K562 (cell line): ENCODE data around the gene ABHD16B. TPM values are rescaled to one million over a fixed set of nuclear protein-coding genes. Genes with fewer than 3 reads are reported as not detected.
A peak's percentile ranks its signal among the peaks of the same experiment; 100 is the strongest.

Source experiments
- ATF1 ChIP-seq, 2 experiments: fragments of 450-650 bp in 1 of 2; IDR thresholded peaks; 2 replicates each; pipeline ENCODE4 v1.6.1; 2016; ENCODE audit warnings: missing compliant biosample characterization in 1 of 2, missing genetic modification characterization in 1 of 2
- ATF2 ChIP-seq: sonication (generic); formaldehyde crosslinking; IDR thresholded peaks from 2 replicates; pipeline ENCODE4 v1.8.1; 2022; ENCODE audit warnings: missing genetic modification reagents
- CBX1 ChIP-seq: sonication (generic); IDR thresholded peaks from 2 replicates; pipeline ENCODE4 v1.6.1; 2016; ENCODE audit warnings: antibody characterized with exemption, low read depth, mild to moderate bottlenecking
- CBX3 ChIP-seq, 2 experiments: IDR thresholded peaks; 1 replicate in 1 of 2; 2 replicates in 1 of 2; pipeline ENCODE4 v1.6.1; 2012; ENCODE audit warnings: inconsistent platforms in 2 of 2, low read length in 2 of 2, borderline replicate concordance in 1 of 2, control low read depth in 1 of 2
- DACH1 ChIP-seq: fragments of 450-650 bp; IDR thresholded peaks from 2 replicates; pipeline ENCODE4 v1.6.1; 2018; ENCODE audit not compliant: partially characterized antibody
- E2F4 ChIP-seq: sonication (generic); formaldehyde crosslinking; IDR thresholded peaks from 2 replicates; pipeline ENCODE4 v1.8.0; 2022; ENCODE audit warnings: mild to moderate bottlenecking, low read depth, missing genetic modification reagents
- ELF4 ChIP-seq: fragments of 450-650 bp; formaldehyde crosslinking; IDR thresholded peaks from 2 replicates; pipeline ENCODE4 v1.4.0; 2022; ENCODE audit warnings: missing genetic modification characterization
- HDAC6 ChIP-seq: IDR thresholded peaks from 2 replicates; pipeline ENCODE4 v1.6.1; 2012; ENCODE audit warnings: low read depth, mild to moderate bottlenecking, control low read depth, inconsistent platforms, low read length, moderate library complexity
- MYNN ChIP-seq, 2 experiments: sonication (generic); formaldehyde crosslinking in 1 of 2; IDR thresholded peaks; 2 replicates each; pipeline versions ENCODE4 v1.5.0 to v1.6.1; 2016 to 2020; ENCODE audit warnings: antibody characterized with exemption in 1 of 2, missing genetic modification reagents in 1 of 2
- RFX5 ChIP-seq: IDR thresholded peaks from 2 replicates; pipeline ENCODE4 v1.6.1; 2011; ENCODE audit warnings: low read depth, mild to moderate bottlenecking, improper control_type of control experiment, low read length
- SAP30 ChIP-seq: fragments of 200-600 bp; sonication (generic); IDR thresholded peaks from 2 replicates; pipeline ENCODE4 v1.6.1; 2012; ENCODE audit warnings: borderline replicate concordance, low read depth, mild to moderate bottlenecking, moderate library complexity, low read length, control low read depth, inconsistent platforms; ENCODE audit not compliant: insufficient read depth, poor library complexity, severe bottlenecking
- ZNF263 ChIP-seq: sonication (generic); formaldehyde crosslinking; IDR thresholded peaks from 2 replicates; pipeline ENCODE4 v1.8.0; 2022; ENCODE audit warnings: mild to moderate bottlenecking, missing genetic modification reagents, borderline replicate concordance
- ZNF274 ChIP-seq: IDR thresholded peaks from 2 replicates; pipeline ENCODE4 v1.6.1; 2011; ENCODE audit warnings: low read depth, mild to moderate bottlenecking, low read length, moderate library complexity, borderline replicate concordance
- ZNF324 ChIP-seq: fragments of 250-450 bp; sonication (Bioruptor Pico); IDR thresholded peaks from 2 replicates; pipeline ENCODE4 v1.4.0; 2020; ENCODE audit warnings: mild to moderate bottlenecking
- ZNF395 ChIP-seq: fragments of 200-800 bp; sonication (Bioruptor generic); IDR thresholded peaks from 2 replicates; pipeline ENCODE4 v1.6.1; 2017; ENCODE audit warnings: missing genetic modification characterization, missing compliant biosample characterization
- ZNF449 ChIP-seq: fragments of 250-450 bp; sonication (Bioruptor Pico); IDR thresholded peaks from 2 replicates; pipeline ENCODE4 v1.8.0; 2022; ENCODE audit warnings: moderate library complexity, mild to moderate bottlenecking, inconsistent platforms
- ZNF655 ChIP-seq: fragments of 250-450 bp; sonication (Bioruptor Pico); IDR thresholded peaks from 2 replicates; pipeline ENCODE4 v1.5.0; 2021
- ZNF696 ChIP-seq: fragments of 250-450 bp; sonication (Bioruptor Pico); conservative IDR thresholded peaks from 2 replicates; pipeline ENCODE4 v1.4.0; 2020; ENCODE audit warnings: mild to moderate bottlenecking, moderate library complexity
- polyA plus RNA-seq, 8 experiments: library from polyadenylated mRNA; depleted of rRNA in 4 of 8; stranded (reverse) in 5 of 8; unstranded in 3 of 8; fragments of >200 nt; fragmentation: Nextera tagmentation in 2 of 8; fragmentation: Illumina TruSeq in 1 of 8; extraction: Ambion mirVana in 2 of 8; extraction: Trizol in 1 of 8; gene quantifications; 2 replicates each; pipeline versions ENCODE4 v1.2.1 to v1.2.3, GENCODE V29; 2011 to 2014; ENCODE audit warnings: inconsistent platforms in 1 of 8, missing spikeins in 1 of 8
- total RNA-seq, 7 experiments: library from RNA; depleted of rRNA in 6 of 7; stranded (reverse); fragments of >200 nt in 6 of 7; fragmentation: Illumina TruSeq in 2 of 7; extraction: Trizol in 2 of 7; gene quantifications; 2 replicates each; pipeline versions ENCODE4 v1.2.1 to v1.2.3, GENCODE V29; 2011 to 2021; ENCODE audit warnings: low replicate concordance in 1 of 7

Gene ABHD16B
- total and polyA plus RNA-seq, 9 of the 15 experiments (the other 6 are each of a cell fraction or from before 2014, with no cell fraction given): not detected

- TF ChIP-seq E2F4 (CRISPR knock-in tag) (peak; percentile 80; the same call in 1 of the 2 replicates), ATF2 (CRISPR knock-in tag) (no peak), CBX3 (IDR thresholded peaks at IDR 0.05; ENCODE audit: borderline replicate concordance in 1 of 2, low read length in 2 of 2) (peak in 1 of 2 experiments; percentile 17; a peak in 1 of 3 replicates), ZNF395 (CRISPR knock-in tag) (0 out of 2 replicates have a peak, but pooled peaks have one; percentile 14), ZNF696 (CRISPR knock-in tag) (no peak), ZNF274 (no peak), ELF4 (CRISPR knock-in tag) (peak; percentile 63; the same call in 1 of the 2 replicates), ZNF655 (no peak), HDAC6 (no peak), ATF1 (CRISPR knock-in tag; IDR thresholded peaks at IDR 0.05) (peak; percentile 72; the same call in 1 of the 2 replicates), ATF1 (tag; IDR thresholded peaks at IDR 0.05) (peak; percentile 98), ZNF324 (CRISPR knock-in tag) (no peak), DACH1 (no peak), CBX1 (0 out of 2 replicates have a peak, but pooled peaks have one; percentile 53), RFX5 (no peak), ZNF263 (peak; percentile 98), SAP30 (peak; percentile 80), MYNN (IDR thresholded peaks at IDR 0.05) (no peak), MYNN (CRISPR knock-in tag; IDR thresholded peaks at IDR 0.05) (no peak), ZNF449 (CRISPR knock-in tag) (no peak)
These were observed 3.8 kb downstream of the ABHD16B start, which contains the start of gene TPD52L2 (continued) for GRCh38 chr20:63864978-63865640.
